Uterus (tissue), 4 donors: ENCODE measurements around the gene PDZK1IP1. TPM values are rescaled to one million over a fixed set of nuclear protein-coding genes. Genes with fewer than 3 reads are reported as not detected.
"Not testable (repeated sequence)": the region's sequence is repeated elsewhere in the genome, so short reads cannot be mapped to it uniquely, and the experiment has no call there.

Source experiments
- DNase-seq, 2 donors: peaks; one replicate each; pipeline ENCODE4 v3.0.0-alpha.2; 2019 to 2020
- H3K27ac ChIP-seq, 2 donors: fragments of 200-600 bp; sonication (generic); 1 replicate in 1 of 2; 2 replicates in 1 of 2; pipeline ENCODE4 v1.5.1; 2016 to 2018
- H3K27me3 ChIP-seq, 2 donors: fragments of 200-600 bp; sonication (generic); one replicate each; pipeline ENCODE4 v1.5.1; 2018 to 2019; ENCODE audit warnings: control low read depth in 1 of 2
- H3K36me3 ChIP-seq, 2 donors: fragments of 200-600 bp; sonication (generic); one replicate each; pipeline ENCODE4 v1.5.1; 2019; ENCODE audit warnings: control low read depth in 1 of 2
- H3K4me1 ChIP-seq, 2 donors: fragments of 200-600 bp; sonication (generic); one replicate each; pipeline ENCODE4 v1.5.1; 2018 to 2019; ENCODE audit warnings: control low read depth in 1 of 2
- H3K4me3 ChIP-seq, 2 donors: fragments of 200-600 bp; sonication (generic); 1 replicate in 1 of 2; 2 replicates in 1 of 2; pipeline ENCODE4 v1.5.1; 2018 to 2019; ENCODE audit warnings: mild to moderate bottlenecking in 1 of 2
- H3K9me3 ChIP-seq, 2 donors: fragments of 200-600 bp; sonication (generic); one replicate each; pipeline ENCODE4 v1.5.1; 2019; ENCODE audit warnings: control low read depth in 1 of 2
- POLR2A ChIP-seq, 2 donors: fragments of 450-650 bp; IDR thresholded peaks; one replicate each; pipeline ENCODE4 v1.6.1; 2016; ENCODE audit warnings: antibody characterized with exemption in 2 of 2, mild to moderate bottlenecking in 1 of 2, moderate library complexity in 1 of 2
- intact Hi-C: fragments of 100-400 bp; cut with DNase I; formaldehyde crosslinking; loops from one replicate; pipeline ENCODE4 v1.15.1; 2023; ENCODE audit warnings: low total_unique reads
- total RNA-seq, 4 donors: library from RNA; depleted of rRNA in 3 of 4; stranded (reverse); fragments of >200 nt in 3 of 4; gene quantifications; one replicate each; pipeline versions ENCODE4 v1.1.0 to v1.2.4, GENCODE V29; 2014 to 2023
- TF ChIP-seq, protein P1 (sequence below), 4 experiments: fragments of 200-600 bp in 2 of 4; fragments of 450-650 bp in 2 of 4; sonication (generic) in 2 of 4; IDR thresholded peaks; one replicate each; pipeline ENCODE4 v1.5.1; 2016 to 2019; ENCODE audit warnings: antibody characterized with exemption in 4 of 4, mild to moderate bottlenecking in 2 of 4, moderate library complexity in 1 of 4
- donor health status: DM: yes; HTN: yes; CAD: no.

Gene PDZK1IP1
- total RNA-seq, 4 donors from 2014 or later = 0.48 TPM; not detected in 3

DNA sequence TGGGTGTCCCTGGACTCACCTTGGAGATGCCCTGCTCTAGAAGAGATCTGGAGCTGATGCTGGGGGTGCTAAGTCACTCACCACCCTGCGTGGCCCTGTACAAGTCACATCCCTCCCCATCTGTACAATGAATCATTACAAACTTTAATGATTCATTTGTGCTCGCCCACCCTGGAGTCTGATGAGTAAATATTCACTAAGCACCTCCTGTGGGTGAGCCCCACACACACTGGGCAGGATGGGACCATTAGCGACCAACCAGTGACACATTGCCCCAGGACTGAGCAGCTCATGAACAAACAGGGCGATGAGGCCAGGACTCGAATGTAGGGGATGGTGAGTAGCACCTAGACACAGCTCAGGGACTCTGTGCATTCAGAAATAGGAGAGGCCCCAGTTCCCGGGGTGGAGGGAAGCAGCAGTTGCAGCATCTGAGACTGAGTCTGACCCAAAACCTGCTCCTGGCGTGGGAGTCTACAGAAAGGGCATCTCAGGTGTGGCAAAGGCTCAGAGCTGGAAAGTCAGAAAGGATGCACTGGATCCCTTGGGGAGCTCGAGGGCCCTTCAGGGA lies 18.1 kb upstream of the PDZK1IP1 start:
- H3K36me3 ChIP-seq = no peaks in the 10 kb centered on the region
- no peak for DNase-seq
- no peaks in the 10 kb centered on the region for H3K9me3 ChIP-seq
- TF ChIP-seq POLR2A (IDR thresholded peaks at IDR 0.05) = no peak
- TF ChIP-seq, protein P1, sequence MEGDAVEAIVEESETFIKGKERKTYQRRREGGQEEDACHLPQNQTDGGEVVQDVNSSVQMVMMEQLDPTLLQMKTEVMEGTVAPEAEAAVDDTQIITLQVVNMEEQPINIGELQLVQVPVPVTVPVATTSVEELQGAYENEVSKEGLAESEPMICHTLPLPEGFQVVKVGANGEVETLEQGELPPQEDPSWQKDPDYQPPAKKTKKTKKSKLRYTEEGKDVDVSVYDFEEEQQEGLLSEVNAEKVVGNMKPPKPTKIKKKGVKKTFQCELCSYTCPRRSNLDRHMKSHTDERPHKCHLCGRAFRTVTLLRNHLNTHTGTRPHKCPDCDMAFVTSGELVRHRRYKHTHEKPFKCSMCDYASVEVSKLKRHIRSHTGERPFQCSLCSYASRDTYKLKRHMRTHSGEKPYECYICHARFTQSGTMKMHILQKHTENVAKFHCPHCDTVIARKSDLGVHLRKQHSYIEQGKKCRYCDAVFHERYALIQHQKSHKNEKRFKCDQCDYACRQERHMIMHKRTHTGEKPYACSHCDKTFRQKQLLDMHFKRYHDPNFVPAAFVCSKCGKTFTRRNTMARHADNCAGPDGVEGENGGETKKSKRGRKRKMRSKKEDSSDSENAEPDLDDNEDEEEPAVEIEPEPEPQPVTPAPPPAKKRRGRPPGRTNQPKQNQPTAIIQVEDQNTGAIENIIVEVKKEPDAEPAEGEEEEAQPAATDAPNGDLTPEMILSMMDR (IDR thresholded peaks at IDR 0.05) = no peak
- H3K4me1 ChIP-seq = no peaks in the 10 kb centered on the region
- H3K4me3 ChIP-seq = no peak overlapping the region
- intact Hi-C loops = no loop called here
- no peaks in the 10 kb centered on the region for H3K27me3 ChIP-seq
- H3K27ac ChIP-seq = no peak overlapping the region

DNA sequence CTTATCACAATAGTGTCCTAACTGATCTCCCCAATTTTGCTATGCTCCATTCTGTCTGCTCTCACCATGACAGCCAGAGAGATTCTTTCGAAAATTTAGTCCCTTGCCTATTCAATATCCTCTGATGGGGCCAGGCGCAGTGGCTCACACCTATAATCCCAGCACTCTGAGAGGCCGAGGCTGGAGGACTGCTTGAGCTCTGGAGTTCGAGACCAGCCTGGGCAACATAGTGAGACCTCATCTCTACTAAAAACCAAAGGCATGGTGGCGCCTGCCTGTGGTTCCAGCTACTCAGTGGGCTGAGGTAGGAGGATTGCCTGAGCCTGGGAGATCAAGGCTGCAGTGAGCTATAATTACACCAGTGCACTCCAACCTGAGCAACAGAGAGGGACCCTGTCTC lies 16.1 kb upstream of the PDZK1IP1 start:
- intact Hi-C loops = no loop called here
- DNase-seq = no peak

GRCh38 chr1:47203504-47203903 lies 13.7 kb upstream of the PDZK1IP1 start:
- H3K27me3 ChIP-seq, H3K36me3 ChIP-seq, intact Hi-C loops, H3K4me3 ChIP-seq, DNase-seq, H3K9me3 ChIP-seq, H3K4me1 ChIP-seq, H3K27ac ChIP-seq: not testable (repeated sequence)

More for the DNA sequence above, 16.1 kb upstream of the PDZK1IP1 start:
- TF ChIP-seq, protein P1 (IDR thresholded peaks at IDR 0.05) = no peak
- TF ChIP-seq POLR2A (IDR thresholded peaks at IDR 0.05) = no peak
- H3K4me3 ChIP-seq = no peak overlapping the region
- H3K4me1 ChIP-seq = no peaks in the 10 kb centered on the region
- H3K27me3 ChIP-seq = no peaks in the 10 kb centered on the region
- no peaks in the 10 kb centered on the region for H3K9me3 ChIP-seq
- H3K36me3 ChIP-seq = no peaks in the 10 kb centered on the region
- no peak overlapping the region for H3K27ac ChIP-seq

DNA sequence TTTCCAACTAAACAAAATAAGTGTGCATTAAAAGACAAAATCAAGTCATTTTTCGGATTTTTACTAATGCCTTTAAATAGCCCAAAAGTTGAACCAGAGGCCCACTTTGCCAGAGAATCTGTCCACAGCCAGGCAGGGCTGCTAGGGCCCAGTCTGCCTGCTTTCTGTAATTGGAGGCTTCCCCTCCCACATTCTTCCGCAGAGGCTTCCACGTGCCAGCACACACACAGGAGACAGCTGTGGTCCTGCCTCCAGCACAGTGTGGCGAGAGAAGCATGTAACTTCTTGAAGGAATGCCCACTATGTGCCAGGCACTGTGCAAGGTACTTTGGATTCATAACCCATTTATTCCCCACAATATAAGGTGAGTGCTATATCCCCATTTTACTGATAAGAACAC lies 11.3 kb upstream of the PDZK1IP1 start:
- no peak for DNase-seq

GRCh38 chr1:47198214-47198613 lies 8.4 kb upstream of the PDZK1IP1 start:
- Histone ChIP-seq H3K27ac (no peak overlapping the region), H3K27me3 (no peaks in the 10 kb centered on the region), H3K9me3 (no peaks in the 10 kb centered on the region), H3K4me3 (no peak overlapping the region), H3K36me3 (no peaks in the 10 kb centered on the region), H3K4me1 (no peaks in the 10 kb centered on the region)
- intact Hi-C loops = no loop called here
- TF ChIP-seq, protein P1 (IDR thresholded peaks at IDR 0.05) = no peak
- no peak for TF ChIP-seq POLR2A (IDR thresholded peaks at IDR 0.05)
- DNase-seq = no peak

More for the DNA sequence above, 11.3 kb upstream of the PDZK1IP1 start:
- intact Hi-C loops = no loop called here
- H3K27me3 ChIP-seq = no peaks in the 10 kb centered on the region
- no peaks in the 10 kb centered on the region for H3K9me3 ChIP-seq
- H3K4me1 ChIP-seq = no peaks in the 10 kb centered on the region
- H3K4me3 ChIP-seq = no peak overlapping the region
- no peaks in the 10 kb centered on the region for H3K36me3 ChIP-seq
- no peak for TF ChIP-seq POLR2A (IDR thresholded peaks at IDR 0.05)
- TF ChIP-seq, protein P1 (IDR thresholded peaks at IDR 0.05) = no peak
- no peak overlapping the region for H3K27ac ChIP-seq

GRCh38 chr1:47196622-47197021 lies 6.8 kb upstream of the PDZK1IP1 start:
- H3K9me3 ChIP-seq = no peaks in the 10 kb centered on the region
- intact Hi-C loops = no loop called here
- H3K4me1 ChIP-seq = peaks cover 0 to 6% of the 10 kb centered on the region in 2 donors
- H3K4me3 ChIP-seq = no peak overlapping the region
- TF ChIP-seq, protein P1 (IDR thresholded peaks at IDR 0.05) = no peak
- no peak for TF ChIP-seq POLR2A (IDR thresholded peaks at IDR 0.05)
- H3K27me3 ChIP-seq = no peaks in the 10 kb centered on the region
- H3K36me3 ChIP-seq = no peaks in the 10 kb centered on the region
- DNase-seq = no peak
- no peak overlapping the region for H3K27ac ChIP-seq

- H3K4me3 ChIP-seq, H3K9me3 ChIP-seq, H3K27me3 ChIP-seq, intact Hi-C loops, H3K27ac ChIP-seq, H3K4me1 ChIP-seq, DNase-seq, H3K36me3 ChIP-seq: not testable (repeated sequence)
Measured at GRCh38 chr1:47195981-47196380, 6.1 kb upstream of the PDZK1IP1 start.
